Measurements from ENCODE around the gene ST6GALNAC2.
"Not testable (repeated sequence)": the region's sequence is repeated elsewhere in the genome, so short reads cannot be mapped to it uniquely, and the experiment has no call there.

Gene ST6GALNAC2

GRCh38 chr17:76585649-76586593 is at the start of gene ST6GALNAC2:
Gene ST6GALNAC2, minus strand, starts transcription at chr17:76585860. Its CDS starts 52 bp downstream, at chr17:76585808.
- no peak for DNase-seq (ENCODE audit: low read depth in 1 of 2, low spot score in 1 of 2)

GRCh38 chr17:76635039-76635438 is 49.4 kb upstream of the ST6GALNAC2 start:
- no peak for DNase-seq (ENCODE audit: low read depth in 1 of 2, low spot score in 1 of 2)

GRCh38 chr17:76633628-76634328 is 48.1 kb upstream of the ST6GALNAC2 start:
- no peak for DNase-seq (ENCODE audit: low read depth in 1 of 2, low spot score in 1 of 2)

- no peak for DNase-seq (ENCODE audit: low read depth in 1 of 2, low spot score in 1 of 2)
These were observed 46.3 kb upstream of the ST6GALNAC2 start for GRCh38 chr17:76631821-76632565.

- DNase-seq (ENCODE audit: low read depth in 1 of 2, low spot score in 1 of 2): no peak
These were observed 44.5 kb upstream of the ST6GALNAC2 start for GRCh38 chr17:76630151-76630550.

GRCh38 chr17:76627510-76627909 is 41.9 kb upstream of the ST6GALNAC2 start:
- no peak for DNase-seq (ENCODE audit: low read depth in 1 of 2, low spot score in 1 of 2)

GRCh38 chr17:76626442-76626841 is 40.8 kb upstream of the ST6GALNAC2 start:
- no peak for DNase-seq (ENCODE audit: low read depth in 1 of 2, low spot score in 1 of 2)

- DNase-seq (ENCODE audit: low read depth in 1 of 2, low spot score in 1 of 2): no peak
These were observed 39.8 kb upstream of the ST6GALNAC2 start for GRCh38 chr17:76625496-76625895.

- DNase-seq (ENCODE audit: low read depth in 1 of 2, low spot score in 1 of 2): peak; percentile 60 to 62
These were observed 37.8 kb upstream of the ST6GALNAC2 start for GRCh38 chr17:76623271-76624146.

- no peak for DNase-seq (ENCODE audit: low read depth in 1 of 2, low spot score in 1 of 2)
These were observed 32.2 kb upstream of the ST6GALNAC2 start for GRCh38 chr17:76617838-76618237.

GRCh38 chr17:76614912-76615617 is 29.4 kb upstream of the ST6GALNAC2 start:
- no peak for DNase-seq (ENCODE audit: low read depth in 1 of 2, low spot score in 1 of 2)

- DNase-seq (ENCODE audit: low read depth in 1 of 2, low spot score in 1 of 2): not testable (repeated sequence)
These were observed 28.6 kb upstream of the ST6GALNAC2 start for GRCh38 chr17:76614064-76614759.

GRCh38 chr17:76612977-76613851 is 27.6 kb upstream of the ST6GALNAC2 start:
- DNase-seq (ENCODE audit: low read depth in 1 of 2, low spot score in 1 of 2): no peak

GRCh38 chr17:76612465-76612864 is 26.8 kb upstream of the ST6GALNAC2 start:
- no peak for DNase-seq (ENCODE audit: low read depth in 1 of 2, low spot score in 1 of 2)

GRCh38 chr17:76611758-76612157 is 26.1 kb upstream of the ST6GALNAC2 start:
- no peak for DNase-seq (ENCODE audit: low read depth in 1 of 2, low spot score in 1 of 2)

- not testable (repeated sequence) for DNase-seq (ENCODE audit: low read depth in 1 of 2, low spot score in 1 of 2)
These were observed 25.6 kb upstream of the ST6GALNAC2 start for GRCh38 chr17:76611080-76611749.

GRCh38 chr17:76606685-76607084 is 21.0 kb upstream of the ST6GALNAC2 start:
- DNase-seq (ENCODE audit: low read depth in 1 of 2, low spot score in 1 of 2): not testable (repeated sequence)

GRCh38 chr17:76601065-76601464 is 15.4 kb upstream of the ST6GALNAC2 start:
- no peak for DNase-seq (ENCODE audit: low read depth in 1 of 2, low spot score in 1 of 2)

All from activated T-helper 1 cell treated with anti-CD3 and anti-CD28 coated beads, Interleukin-2, amount 50 U/mL, for 16 hours (primary cell).